Psoas muscle (tissue), 8 donors: Measurements from ENCODE around the gene MTA3. TPM values are rescaled to one million over a fixed set of nuclear protein-coding genes. Genes with fewer than 3 reads are reported as not detected.

Source experiments
- ATAC-seq, 4 donors: fragments of 200-7000 bp; cut with Tn5 transposase; one replicate each; pipeline ENCODE4 v1.9.1; 2020; ENCODE audit warnings: moderate library complexity in 3 of 4, mild to moderate bottlenecking in 2 of 4
- DNase-seq, 2 donors: peaks; one replicate each; pipeline ENCODE4 v3.0.0-alpha.2; 2020
- H3K27ac ChIP-seq: fragments of 200-600 bp; one replicate; pipeline ENCODE4 v1.8.0; 2022
- H3K27me3 ChIP-seq, 3 donors: fragments of 200-600 bp in 1 of 3; one replicate each; pipeline versions ENCODE4 v1.6.1 to v1.8.0; 2013 to 2022; ENCODE audit warnings: low read length in 2 of 3, mild to moderate bottlenecking in 2 of 3, moderate library complexity in 1 of 3; ENCODE audit not compliant: insufficient read depth in 3 of 3
- H3K36me3 ChIP-seq, 2 donors: fragments of 200-600 bp in 1 of 2; one replicate each; pipeline versions ENCODE4 v1.6.1 to v1.8.0; 2013 to 2022; ENCODE audit warnings: low read depth in 1 of 2, mild to moderate bottlenecking in 1 of 2, moderate library complexity in 1 of 2; ENCODE audit not compliant: insufficient read depth in 1 of 2
- H3K4me1 ChIP-seq: fragments of 200-600 bp; one replicate; pipeline ENCODE4 v1.8.0; 2022
- H3K4me3 ChIP-seq: fragments of 200-600 bp; one replicate; pipeline ENCODE4 v1.8.0; 2022; ENCODE audit warnings: mild to moderate bottlenecking
- H3K9me3 ChIP-seq: fragments of 200-600 bp; one replicate; pipeline ENCODE4 v1.8.0; 2022
- CTCF ChIP-seq: fragments of 200-600 bp; IDR thresholded peaks from one replicate; pipeline ENCODE4 v1.8.0; 2022; ENCODE audit warnings: antibody characterized with exemption
- WGBS, 3 donors: extraction: QIAGEN DNeasy Blood & Tissue Kit; methylation state at CpG; one replicate each; pipeline versions ENCODE4 v1.1.6 to v1.1.7; 2013; 5-methylcytosine and 5-hydroxymethylcytosine counted together
- intact Hi-C, 2 donors: fragments of 100-400 bp; cut with DNase I; formaldehyde crosslinking; loops; one replicate each; pipeline versions ENCODE4 v1.11.0 to v1.14.2; 2022
- polyA plus RNA-seq, 3 donors: library from polyadenylated mRNA; stranded (reverse); fragments of 200-250 nt; gene quantifications; one replicate each; pipeline ENCODE4 v1.2.3, GENCODE V29; 2013
- total RNA-seq, 4 donors: library from RNA; stranded (reverse); fragmentation: NEBNext Ultra II Directional in 2 of 4; extraction: Animal tissue kit (Norgen Biotek cat#: 25700) in 2 of 4; gene quantifications; one replicate each; pipeline versions ENCODE4 v1.2.1 to v1.2.4, GENCODE V29; 2021 to 2023
- donor health status: healthy with polysubstance abuse.
- donor health status: DM: no; HTN: no; CAD: no; lungs with moderate emphysema.
- donor health status: Bipolar disorder and iron deficiency.
- donor health status: healthy.
- donor health status: DM: yes; HTN: yes; CAD: no.
- donor health status: DM: no; HTN: no; CAD: no.
- donor health status: DM: no; HTN: no; CAD: no.
- donor health status: DM: yes; HTN: yes; CAD: no.

MTA3 gene
- total and polyA plus RNA-seq, 7 donors = 5.3 to 19.8 (median 10.7) TPM

GRCh38 chr2:42795841-42796301 is 227.4 kb downstream of the MTA3 start:
- DNase-seq = no peak
- no peaks in the 10 kb centered on the region for H3K4me1 ChIP-seq
- no peak for TF ChIP-seq CTCF
- no peak overlapping the region for H3K27ac ChIP-seq
- no peak for ATAC-seq
- intact Hi-C loops = no loop called here
- H3K4me3 ChIP-seq = no peak overlapping the region
- peaks cover 0 to 11% (median 0%) of the 10 kb centered on the region in 3 donors for H3K27me3 ChIP-seq
- no peaks in the 10 kb centered on the region for H3K9me3 ChIP-seq
- no peaks in the 10 kb centered on the region for H3K36me3 ChIP-seq
- WGBS, 3 donors = 18 to 43% (median 24%) methylated on average over 3 of the region's 3 CpGs

- no peak for DNase-seq
- no peaks in the 10 kb centered on the region for H3K4me1 ChIP-seq
- intact Hi-C loops = no loop called here
Observed at GRCh38 chr2:42796427-42797248, 228.2 kb downstream of the MTA3 start.

GRCh38 chr2:42797281-42797680 is 228.8 kb downstream of the MTA3 start:
- no peaks in the 10 kb centered on the region for H3K4me1 ChIP-seq
- DNase-seq = no peak
- H3K4me3 ChIP-seq = no peak overlapping the region
- TF ChIP-seq CTCF = no peak
- ATAC-seq = no peak
- intact Hi-C loops = no loop called here
- no peak overlapping the region for H3K27ac ChIP-seq
- no peaks in the 10 kb centered on the region for H3K36me3 ChIP-seq
- H3K27me3 ChIP-seq = peaks cover 0 to 11% (median 0%) of the 10 kb centered on the region in 3 donors
- WGBS, 3 donors = 72 to 77% (median 77%) methylated on average over 6 of the region's 6 CpGs
- no peaks in the 10 kb centered on the region for H3K9me3 ChIP-seq

More at GRCh38 chr2:42796427-42797248, 228.2 kb downstream of the MTA3 start:
- no peaks in the 10 kb centered on the region for H3K9me3 ChIP-seq
- no peak overlapping the region for H3K4me3 ChIP-seq
- no peaks in the 10 kb centered on the region for H3K36me3 ChIP-seq
- no peak overlapping the region for H3K27ac ChIP-seq
- no peak for ATAC-seq
- WGBS, 3 donors = 60 to 86% (median 71%) methylated on average over 7 of the region's 7 CpGs
- TF ChIP-seq CTCF = no peak
- H3K27me3 ChIP-seq = peaks cover 0 to 11% (median 0%) of the 10 kb centered on the region in 3 donors

GRCh38 chr2:42799881-42800280 is 231.4 kb downstream of the MTA3 start:
- DNase-seq (no peak), ATAC-seq (no peak)
- Histone ChIP-seq H3K36me3 (no peaks in the 10 kb centered on the region), H3K4me1 (peaks cover 8% of the 10 kb centered on the region), H3K27ac (no peak overlapping the region), H3K27me3 (no peaks in the 10 kb centered on the region), H3K4me3 (no peak overlapping the region), H3K9me3 (no peaks in the 10 kb centered on the region)
- TF ChIP-seq CTCF = no peak
- intact Hi-C loops = loop anchor here in 1 of 2 donors (5.0 kb wide), 1 partner anchor 43 kb away; no protein-coding TSS in a partner anchor
- 69 to 92% (median 91%) methylated on average over 4 of the region's 4 CpGs for WGBS, 3 donors
